ENCODE results near the gene ANKRD22.

GRCh38 chr10:88830643-88831268 is 20.9 kb downstream of the ANKRD22 start:
- TF ChIP-seq EP300 (IDR thresholded peaks at IDR 0.05) (no peak), CTCF (IDR thresholded peaks at IDR 0.05) (no peak), POLR2A (IDR thresholded peaks at IDR 0.05) (no peak), POLR2AphosphoS5 (IDR thresholded peaks at IDR 0.05) (no peak)

Measured in upper lobe of left lung (tissue), 4 donors.